Astrocyte of the cerebellum (primary cell): ENCODE data around the gene RIC8B.

Experiments
- DNase-seq: peaks from one replicate; pipeline ENCODE4 v3.0.0-alpha.2; 2011; ENCODE audit warnings: low read depth
- H3K4me3 ChIP-seq: 2 replicates; pipeline ENCODE4 v1.5.1; 2011; ENCODE audit warnings: mild to moderate bottlenecking, low read depth, low read length, moderate library complexity
- CTCF ChIP-seq: IDR thresholded peaks from 2 replicates; pipeline ENCODE4 v1.5.1; 2012; ENCODE audit warnings: low read length, low read depth, moderate library complexity, mild to moderate bottlenecking; ENCODE audit errors: missing control alignments
- in situ Hi-C: cut with HindIII; loops from 2 replicates; pipeline ENCODE4 v1.10.0; 2017; ENCODE audit warnings: low sequenced_read_pairs

The RIC8B gene

GRCh38 chr12:106924268-106924861 lies 149.9 kb downstream of the RIC8B start:
- no peak for DNase-seq
- H3K4me3 ChIP-seq = no peak overlapping the region
- no peak for TF ChIP-seq CTCF
- in situ Hi-C loops = loop anchor here (5.0 kb wide), 1 partner anchor 542 kb away; no protein-coding TSS in a partner anchor

- in situ Hi-C loops = no loop called here
- H3K4me3 ChIP-seq = no peak overlapping the region
- no peak for DNase-seq
- TF ChIP-seq CTCF = no peak
Observed at GRCh38 chr12:106926657-106927056, 152.2 kb downstream of the RIC8B start.

- TF ChIP-seq CTCF = no peak
- no peak overlapping the region for H3K4me3 ChIP-seq
- no peak for DNase-seq
- in situ Hi-C loops = no loop called here
Observed at GRCh38 chr12:106934277-106934676, 159.8 kb downstream of the RIC8B start.
